ENCODE measurements around the gene SMARCC1. TPM values are rescaled to one million over a fixed set of nuclear protein-coding genes. Genes with fewer than 3 reads are reported as not detected.

SMARCC1 gene
- polyA plus RNA-seq, 2 of the 4 experiments (the other 2 are of a cell fraction): 27.1 to 27.5 TPM

DNA sequence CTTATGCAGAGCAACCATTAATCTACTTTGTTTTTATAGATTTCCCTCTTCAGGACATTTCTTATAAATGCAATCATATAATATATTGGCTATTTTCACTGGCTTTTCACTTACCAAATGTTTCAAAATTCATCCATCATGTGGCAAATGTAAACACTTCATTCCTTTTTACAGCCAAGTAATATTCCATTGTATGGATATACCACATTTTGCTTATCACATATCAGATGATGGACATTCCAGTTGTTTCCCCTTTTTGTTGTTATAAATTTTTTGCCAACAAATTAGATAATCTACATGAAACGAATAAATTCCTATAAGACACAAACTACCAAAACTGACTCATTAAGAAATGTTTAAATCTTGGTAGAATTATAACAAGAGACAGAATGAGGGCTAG, 123.2 kb downstream of the SMARCC1 start:
- POLR2A ChIA-PET: no interaction called here
- H3K4me1 ChIP-seq: peaks cover 13% of the 10 kb centered on the region; the same call in 2 of the 3 replicates
- 93% methylated on average over 1 of the region's 1 CpG for WGBS (ENCODE audit: missing lambda C conversion rate)
- CTCF ChIA-PET: no interaction called here
- ATAC-seq: no peak
- DNase-seq (ENCODE audit: low read depth in 1 of 2, low spot score in 1 of 2): no peak
- peaks cover 15% of the 10 kb centered on the region; the same call in 2 of the 3 replicates for H3K9me3 ChIP-seq
- no peak overlapping the region for H3K4me3 ChIP-seq
- no peak overlapping the region for H3K4me2 ChIP-seq
- no peak overlapping the region for H3K27ac ChIP-seq
- no peak for FAIRE-seq
- TF ChIP-seq HOXB13 (CRISPR knock-in tag; IDR thresholded peaks at IDR 0.05; ENCODE audit: low read depth) (no peak), CBX8 (IDR thresholded peaks at IDR 0.05) (no peak), HDAC2 (IDR thresholded peaks at IDR 0.05) (no peak), HOXB5 (CRISPR knock-in tag; IDR thresholded peaks at IDR 0.05) (no peak), NFE2L2 (conservative IDR thresholded peaks at IDR 0.05; ENCODE audit: low read length) (no peak), FOSL2 (IDR thresholded peaks at IDR 0.05) (no peak), FOSL2 (CRISPR knock-in tag; IDR thresholded peaks at IDR 0.05) (no peak), NR3C1 (IDR thresholded peaks at IDR 0.05) (no peak), MAZ (IDR thresholded peaks at IDR 0.05; ENCODE audit: borderline replicate concordance, low read depth, low read length) (no peak), MAFK (IDR thresholded peaks at IDR 0.05; ENCODE audit: partially characterized antibody) (no peak), HEYL (CRISPR knock-in tag; IDR thresholded peaks at IDR 0.05) (no peak), ZC3H11A (IDR thresholded peaks at IDR 0.05) (no peak)
- TF ChIP-seq, protein P1, sequence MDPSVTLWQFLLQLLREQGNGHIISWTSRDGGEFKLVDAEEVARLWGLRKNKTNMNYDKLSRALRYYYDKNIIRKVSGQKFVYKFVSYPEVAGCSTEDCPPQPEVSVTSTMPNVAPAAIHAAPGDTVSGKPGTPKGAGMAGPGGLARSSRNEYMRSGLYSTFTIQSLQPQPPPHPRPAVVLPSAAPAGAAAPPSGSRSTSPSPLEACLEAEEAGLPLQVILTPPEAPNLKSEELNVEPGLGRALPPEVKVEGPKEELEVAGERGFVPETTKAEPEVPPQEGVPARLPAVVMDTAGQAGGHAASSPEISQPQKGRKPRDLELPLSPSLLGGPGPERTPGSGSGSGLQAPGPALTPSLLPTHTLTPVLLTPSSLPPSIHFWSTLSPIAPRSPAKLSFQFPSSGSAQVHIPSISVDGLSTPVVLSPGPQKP (IDR thresholded peaks at IDR 0.05; ENCODE audit: low read depth, low read length): no peak
- TF ChIP-seq, protein P2, sequence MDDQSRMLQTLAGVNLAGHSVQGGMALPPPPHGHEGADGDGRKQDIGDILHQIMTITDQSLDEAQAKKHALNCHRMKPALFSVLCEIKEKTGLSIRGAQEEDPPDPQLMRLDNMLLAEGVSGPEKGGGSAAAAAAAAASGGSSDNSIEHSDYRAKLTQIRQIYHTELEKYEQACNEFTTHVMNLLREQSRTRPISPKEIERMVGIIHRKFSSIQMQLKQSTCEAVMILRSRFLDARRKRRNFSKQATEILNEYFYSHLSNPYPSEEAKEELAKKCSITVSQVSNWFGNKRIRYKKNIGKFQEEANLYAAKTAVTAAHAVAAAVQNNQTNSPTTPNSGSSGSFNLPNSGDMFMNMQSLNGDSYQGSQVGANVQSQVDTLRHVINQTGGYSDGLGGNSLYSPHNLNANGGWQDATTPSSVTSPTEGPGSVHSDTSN (IDR thresholded peaks at IDR 0.05): no peak
- TF ChIP-seq, protein P3, sequence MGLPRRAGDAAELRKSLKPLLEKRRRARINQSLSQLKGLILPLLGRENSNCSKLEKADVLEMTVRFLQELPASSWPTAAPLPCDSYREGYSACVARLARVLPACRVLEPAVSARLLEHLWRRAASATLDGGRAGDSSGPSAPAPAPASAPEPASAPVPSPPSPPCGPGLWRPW (IDR thresholded peaks at IDR 0.05): no peak

DNA sequence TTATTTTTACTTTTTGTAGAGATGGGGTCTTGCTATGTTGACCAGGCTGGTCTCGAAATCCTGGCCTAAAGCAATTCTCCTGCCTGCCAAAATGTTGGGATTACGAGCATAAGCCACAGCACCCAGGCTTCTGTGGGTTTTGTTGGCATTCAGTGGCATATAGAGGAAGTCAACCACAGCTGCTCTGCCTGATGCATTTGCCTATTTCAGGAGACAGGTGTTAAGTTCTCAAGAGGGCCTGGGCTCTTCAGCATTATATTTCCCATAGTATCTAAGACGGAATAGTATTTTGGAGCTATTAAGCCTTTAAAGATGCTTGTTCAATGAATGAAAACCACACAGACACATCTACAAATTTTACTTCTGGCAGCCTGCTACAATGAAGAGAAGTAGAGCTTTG, 129.6 kb downstream of the SMARCC1 start:
- POLR2A ChIA-PET: interaction anchor here (0.5 kb wide), 1 partner anchor 27 kb away, joined by 3 read pairs; no protein-coding TSS in a partner anchor
- no peak for TF ChIP-seq ZNF302 (CRISPR knock-in tag; IDR thresholded peaks at IDR 0.05)
- TF ChIP-seq EHF (CRISPR knock-in tag; IDR thresholded peaks at IDR 0.05): no peak
- TF ChIP-seq ZC3H11A (IDR thresholded peaks at IDR 0.05): no peak
- no peak for TF ChIP-seq JUN (IDR thresholded peaks at IDR 0.05)
- no peak for TF ChIP-seq RCOR1 (IDR thresholded peaks at IDR 0.05; ENCODE audit: low read depth, low read length)
- no peak for TF ChIP-seq HOXA7 (CRISPR knock-in tag; IDR thresholded peaks at IDR 0.05)
- TF ChIP-seq, protein P4, sequence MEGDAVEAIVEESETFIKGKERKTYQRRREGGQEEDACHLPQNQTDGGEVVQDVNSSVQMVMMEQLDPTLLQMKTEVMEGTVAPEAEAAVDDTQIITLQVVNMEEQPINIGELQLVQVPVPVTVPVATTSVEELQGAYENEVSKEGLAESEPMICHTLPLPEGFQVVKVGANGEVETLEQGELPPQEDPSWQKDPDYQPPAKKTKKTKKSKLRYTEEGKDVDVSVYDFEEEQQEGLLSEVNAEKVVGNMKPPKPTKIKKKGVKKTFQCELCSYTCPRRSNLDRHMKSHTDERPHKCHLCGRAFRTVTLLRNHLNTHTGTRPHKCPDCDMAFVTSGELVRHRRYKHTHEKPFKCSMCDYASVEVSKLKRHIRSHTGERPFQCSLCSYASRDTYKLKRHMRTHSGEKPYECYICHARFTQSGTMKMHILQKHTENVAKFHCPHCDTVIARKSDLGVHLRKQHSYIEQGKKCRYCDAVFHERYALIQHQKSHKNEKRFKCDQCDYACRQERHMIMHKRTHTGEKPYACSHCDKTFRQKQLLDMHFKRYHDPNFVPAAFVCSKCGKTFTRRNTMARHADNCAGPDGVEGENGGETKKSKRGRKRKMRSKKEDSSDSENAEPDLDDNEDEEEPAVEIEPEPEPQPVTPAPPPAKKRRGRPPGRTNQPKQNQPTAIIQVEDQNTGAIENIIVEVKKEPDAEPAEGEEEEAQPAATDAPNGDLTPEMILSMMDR (IDR thresholded peaks at IDR 0.05): no peak
- no peak for TF ChIP-seq FOSL2 (IDR thresholded peaks at IDR 0.05)
- TF ChIP-seq FOSL2 (CRISPR knock-in tag; IDR thresholded peaks at IDR 0.05): no peak
- no peak for TF ChIP-seq POLR2A (IDR thresholded peaks at IDR 0.05; ENCODE audit: low read length)
- TF ChIP-seq, protein P5, sequence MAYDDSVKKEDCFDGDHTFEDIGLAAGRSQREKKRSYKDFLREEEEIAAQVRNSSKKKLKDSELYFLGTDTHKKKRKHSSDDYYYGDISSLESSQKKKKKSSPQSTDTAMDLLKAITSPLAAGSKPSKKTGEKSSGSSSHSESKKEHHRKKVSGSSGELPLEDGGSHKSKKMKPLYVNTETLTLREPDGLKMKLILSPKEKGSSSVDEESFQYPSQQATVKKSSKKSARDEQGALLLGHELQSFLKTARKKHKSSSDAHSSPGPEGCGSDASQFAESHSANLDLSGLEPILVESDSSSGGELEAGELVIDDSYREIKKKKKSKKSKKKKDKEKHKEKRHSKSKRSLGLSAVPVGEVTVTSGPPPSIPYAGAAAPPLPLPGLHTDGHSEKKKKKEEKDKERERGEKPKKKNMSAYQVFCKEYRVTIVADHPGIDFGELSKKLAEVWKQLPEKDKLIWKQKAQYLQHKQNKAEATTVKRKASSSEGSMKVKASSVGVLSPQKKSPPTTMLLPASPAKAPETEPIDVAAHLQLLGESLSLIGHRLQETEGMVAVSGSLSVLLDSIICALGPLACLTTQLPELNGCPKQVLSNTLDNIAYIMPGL (CRISPR knock-in tag; IDR thresholded peaks at IDR 0.05; ENCODE audit: borderline replicate concordance): no peak
- no peak for TF ChIP-seq PHF8 (IDR thresholded peaks at IDR 0.05; ENCODE audit: borderline replicate concordance, low read depth)
- no peak for TF ChIP-seq RFX5 (IDR thresholded peaks at IDR 0.05)
- TF ChIP-seq, protein P3 (IDR thresholded peaks at IDR 0.05): no peak
- no peak for TF ChIP-seq EHMT2 (IDR thresholded peaks at IDR 0.05; ENCODE audit: low read depth)
- no peak for TF ChIP-seq CHD4 (IDR thresholded peaks at IDR 0.05; ENCODE audit: borderline replicate concordance)
- TF ChIP-seq MAFK (IDR thresholded peaks at IDR 0.05; ENCODE audit: partially characterized antibody): no peak
- TF ChIP-seq, protein P6, sequence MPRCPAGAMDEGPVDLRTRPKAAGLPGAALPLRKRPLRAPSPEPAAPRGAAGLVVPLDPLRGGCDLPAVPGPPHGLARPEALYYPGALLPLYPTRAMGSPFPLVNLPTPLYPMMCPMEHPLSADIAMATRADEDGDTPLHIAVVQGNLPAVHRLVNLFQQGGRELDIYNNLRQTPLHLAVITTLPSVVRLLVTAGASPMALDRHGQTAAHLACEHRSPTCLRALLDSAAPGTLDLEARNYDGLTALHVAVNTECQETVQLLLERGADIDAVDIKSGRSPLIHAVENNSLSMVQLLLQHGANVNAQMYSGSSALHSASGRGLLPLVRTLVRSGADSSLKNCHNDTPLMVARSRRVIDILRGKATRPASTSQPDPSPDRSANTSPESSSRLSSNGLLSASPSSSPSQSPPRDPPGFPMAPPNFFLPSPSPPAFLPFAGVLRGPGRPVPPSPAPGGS (IDR thresholded peaks at IDR 0.05): no peak
- Histone ChIP-seq H3K27ac (no peak overlapping the region), H3K4me1 (no peaks in the 10 kb centered on the region), H3K4me2 (no peak overlapping the region), H3K9me3 (no peaks in the 10 kb centered on the region), H3K4me3 (no peak overlapping the region)
- no peak for DNase-seq (ENCODE audit: low read depth in 1 of 2, low spot score in 1 of 2)
- ATAC-seq: no peak
- WGBS (ENCODE audit: missing lambda C conversion rate): 89% methylated on average over 3 of the region's 3 CpGs
- CTCF ChIA-PET: interaction anchor here (1.0 to 1.1 kb wide), 2 partner anchors 11 to 21 kb away, joined by 3 read pairs; no protein-coding TSS in a partner anchor
- no peak for FAIRE-seq

All from A549 (cell line).